Measurements from ENCODE around the gene AVPI1.

- TF ChIP-seq CTCF (IDR thresholded peaks at IDR 0.05; ENCODE audit: low read depth, low read length) (no peak), MAX (IDR thresholded peaks at IDR 0.05; ENCODE audit: low read depth, low read length) (no peak), POLR2A (IDR thresholded peaks at IDR 0.05; ENCODE audit: extremely low read depth, insufficient read length) (no peak), MYC (IDR thresholded peaks at IDR 0.05; ENCODE audit: low read depth, low read length) (no peak)
Observed at GRCh38 chr10:97628228-97628627, 58.8 kb downstream of the AVPI1 start.
